WTC11 (cell line): Measurements from ENCODE around the gene TBC1D19. TPM values are rescaled to one million over a fixed set of nuclear protein-coding genes. Genes with fewer than 3 reads are reported as not detected.

Source experiments
- ATAC-seq: fragments of 200-7000 bp; cut with Tn5 transposase; 2 replicates; pipeline ENCODE4 v1.10.0; 2021; ENCODE audit warnings: mild to moderate bottlenecking, moderate library complexity
- CTCF ChIA-PET: fragments of 300-600 bp; sonication (Branson Sonifier 250); formaldehyde crosslinking; loops from one replicate; lab custom pipeline; 2021; ENCODE audit warnings: antibody characterized with exemption; lab: Charles Lee
- POLR2A ChIA-PET: fragments of 350-600 bp; sonication (Branson Sonifier 250); formaldehyde crosslinking; loops from one replicate; lab custom pipeline; 2021; ENCODE audit warnings: antibody characterized with exemption; lab: Charles Lee
- DNase-seq: peaks from one replicate; pipeline ENCODE4 v3.0.0; 2021; ENCODE audit warnings: low spot score
- H3K27ac Mint-ChIP-seq: 2 replicates; pipeline ENCODE4 v1.8.0; 2021; ENCODE audit warnings: mixed read lengths
- H3K27me3 Mint-ChIP-seq: 2 replicates; pipeline ENCODE4 v1.8.0; 2021; ENCODE audit warnings: low read depth, mild to moderate bottlenecking, moderate library complexity, mixed read lengths
- H3K36me3 Mint-ChIP-seq: 2 replicates; pipeline ENCODE4 v1.8.0; 2021; ENCODE audit warnings: mixed read lengths
- H3K4me1 Mint-ChIP-seq: 2 replicates; pipeline ENCODE4 v1.8.0; 2022; ENCODE audit warnings: mixed read lengths
- H3K4me3 Mint-ChIP-seq: 2 replicates; pipeline ENCODE4 v1.8.0; 2021; ENCODE audit warnings: mild to moderate bottlenecking, moderate library complexity, mixed read lengths
- H3K9me3 Mint-ChIP-seq: 2 replicates; pipeline ENCODE4 v1.8.0; 2021; ENCODE audit warnings: mixed read lengths
- AFF4 ChIP-seq: sonication (generic); formaldehyde crosslinking; IDR thresholded peaks from 2 replicates; pipeline ENCODE4 v1.8.1; 2023; ENCODE audit warnings: mild to moderate bottlenecking, missing genetic modification reagents, borderline replicate concordance
- AR ChIP-seq: fragments of 250-450 bp; sonication (Bioruptor Pico); IDR thresholded peaks from 2 replicates; pipeline ENCODE4 v1.9.0; 2021; ENCODE audit warnings: mild to moderate bottlenecking
- ATF2 ChIP-seq: sonication (generic); formaldehyde crosslinking; IDR thresholded peaks from 2 replicates; pipeline ENCODE4 v1.8.1; 2022; ENCODE audit warnings: low read depth, missing genetic modification reagents, borderline replicate concordance
- ELF4 ChIP-seq: sonication (generic); formaldehyde crosslinking; IDR thresholded peaks from 2 replicates; pipeline ENCODE4 v1.8.1; 2022; ENCODE audit warnings: low read depth, mild to moderate bottlenecking, moderate library complexity, missing genetic modification reagents
- FOXK1 ChIP-seq: sonication (generic); formaldehyde crosslinking; IDR thresholded peaks from 2 replicates; pipeline ENCODE4 v1.8.0; 2022; ENCODE audit warnings: mild to moderate bottlenecking, moderate library complexity, missing genetic modification reagents
- GRHL2 ChIP-seq: fragments of 250-450 bp; sonication (Bioruptor Pico); IDR thresholded peaks from 2 replicates; pipeline ENCODE4 v1.8.0; 2022; ENCODE audit warnings: mild to moderate bottlenecking, moderate library complexity; ENCODE audit not compliant: insufficient replicate concordance, severe bottlenecking
- GTF2I ChIP-seq: fragments of 250-450 bp; sonication (Bioruptor Pico); conservative IDR thresholded peaks from 2 replicates; pipeline ENCODE4 v1.4.0; 2021; ENCODE audit warnings: mild to moderate bottlenecking
- HMGXB4 ChIP-seq: sonication (generic); formaldehyde crosslinking; IDR thresholded peaks from 2 replicates; pipeline ENCODE4 v1.8.1; 2023; ENCODE audit warnings: mild to moderate bottlenecking, moderate library complexity, missing genetic modification reagents
- JUN ChIP-seq: sonication (generic); formaldehyde crosslinking; IDR thresholded peaks from 2 replicates; pipeline ENCODE4 v1.8.0; 2023; ENCODE audit warnings: mild to moderate bottlenecking, missing genetic modification reagents
- MAX ChIP-seq: sonication (generic); formaldehyde crosslinking; IDR thresholded peaks from 2 replicates; pipeline ENCODE4 v1.8.0; 2022; ENCODE audit warnings: mild to moderate bottlenecking, missing genetic modification reagents
- MXD4 ChIP-seq: fragments of 250-450 bp; sonication (Bioruptor Pico); IDR thresholded peaks from 2 replicates; pipeline ENCODE4 v1.8.0; 2021; ENCODE audit warnings: mild to moderate bottlenecking, moderate library complexity, borderline replicate concordance
- NFE2L1 ChIP-seq: sonication (generic); formaldehyde crosslinking; IDR thresholded peaks from 2 replicates; pipeline ENCODE4 v1.8.1; 2023; ENCODE audit warnings: missing genetic modification reagents
- NR2C2 ChIP-seq: sonication (generic); formaldehyde crosslinking; IDR thresholded peaks from 2 replicates; pipeline ENCODE4 v1.8.0; 2022; ENCODE audit warnings: mild to moderate bottlenecking, missing genetic modification reagents
- PRRX2 ChIP-seq: fragments of 250-450 bp; sonication (Bioruptor Pico); IDR thresholded peaks from 2 replicates; pipeline ENCODE4 v1.8.0; 2021; ENCODE audit warnings: mild to moderate bottlenecking
- RELA ChIP-seq: sonication (generic); formaldehyde crosslinking; IDR thresholded peaks from 2 replicates; pipeline ENCODE4 v1.8.1; 2022; ENCODE audit warnings: missing genetic modification reagents, mild to moderate bottlenecking, borderline replicate concordance
- TCF7 ChIP-seq: sonication (generic); formaldehyde crosslinking; IDR thresholded peaks from 2 replicates; pipeline ENCODE4 v1.8.0; 2022; ENCODE audit warnings: mild to moderate bottlenecking, low read depth, missing genetic modification reagents, moderate library complexity
- TEAD1 ChIP-seq: sonication (generic); formaldehyde crosslinking; IDR thresholded peaks from 2 replicates; pipeline ENCODE4 v1.8.0; 2022; ENCODE audit warnings: mild to moderate bottlenecking, missing genetic modification reagents
- TP53 ChIP-seq: sonication (generic); formaldehyde crosslinking; IDR thresholded peaks from 2 replicates; pipeline ENCODE4 v1.8.1; 2023; ENCODE audit warnings: mild to moderate bottlenecking, missing genetic modification reagents
- USF1 ChIP-seq: sonication (generic); formaldehyde crosslinking; IDR thresholded peaks from 2 replicates; pipeline ENCODE4 v1.8.0; 2022; ENCODE audit warnings: mild to moderate bottlenecking, missing genetic modification reagents
- ZNF671 ChIP-seq: fragments of 250-450 bp; sonication (Bioruptor Pico); IDR thresholded peaks from 2 replicates; pipeline ENCODE4 v1.8.0; 2021; ENCODE audit warnings: mild to moderate bottlenecking
- total RNA-seq: library from RNA; stranded (reverse); gene quantifications from 3 replicates; pipeline ENCODE4 v1.2.3, GENCODE V29; 2021

The TBC1D19 gene
- total RNA-seq, 1 experiment from 2014 or later, result 2.1 TPM

- Mint-ChIP-seq H3K27ac (no peak overlapping the region), H3K36me3 (no peaks in the 10 kb centered on the region), H3K9me3 (no peaks in the 10 kb centered on the region), H3K4me3 (no peak overlapping the region), H3K4me1 (no peaks in the 10 kb centered on the region), H3K27me3 (no peaks in the 10 kb centered on the region)
- POLR2A ChIA-PET, result interaction anchor here (0.7 kb wide), 1 partner anchor 69 kb away, joined by 5 read pairs; no protein-coding TSS in a partner anchor
- CTCF ChIA-PET, result no interaction called here
- DNase-seq (no peak), ATAC-seq (no peak)
- TF ChIP-seq ELF4 (CRISPR knock-in tag), result no peak
- no peak for TF ChIP-seq HMGXB4
- no peak for TF ChIP-seq TEAD1 (CRISPR knock-in tag)
- TF ChIP-seq AR (CRISPR knock-in tag), result no peak
- no peak for TF ChIP-seq GTF2I
- TF ChIP-seq USF1 (CRISPR knock-in tag), result no peak
- TF ChIP-seq GRHL2 (CRISPR knock-in tag), result no peak
- TF ChIP-seq ZNF671 (CRISPR knock-in tag), result no peak
Measured at GRCh38 chr4:26749867-26750266, 166.0 kb downstream of the TBC1D19 start.

- ATAC-seq, result no peak
- H3K4me1 Mint-ChIP-seq, result no peaks in the 10 kb centered on the region
Measured at GRCh38 chr4:26751004-26751403, 167.1 kb downstream of the TBC1D19 start.

More at GRCh38 chr4:26751004-26751403, 167.1 kb downstream of the TBC1D19 start:
- H3K9me3 Mint-ChIP-seq, result no peaks in the 10 kb centered on the region
- H3K4me3 Mint-ChIP-seq, result no peak overlapping the region
- H3K27ac Mint-ChIP-seq, result no peak overlapping the region
- H3K27me3 Mint-ChIP-seq, result no peaks in the 10 kb centered on the region
- H3K36me3 Mint-ChIP-seq, result no peaks in the 10 kb centered on the region
- CTCF ChIA-PET, result no interaction called here
- no peak for TF ChIP-seq NFE2L1 (CRISPR knock-in tag)
- TF ChIP-seq ATF2 (CRISPR knock-in tag), result no peak
- TF ChIP-seq TP53, result no peak
- no peak for TF ChIP-seq JUN (CRISPR knock-in tag)
- no peak for TF ChIP-seq ZNF671 (CRISPR knock-in tag)
- no peak for TF ChIP-seq NR2C2 (CRISPR knock-in tag)
- TF ChIP-seq TCF7 (CRISPR knock-in tag), result no peak
- TF ChIP-seq MXD4 (CRISPR knock-in tag), result no peak
- TF ChIP-seq RELA (CRISPR knock-in tag), result no peak
- TF ChIP-seq AFF4 (CRISPR knock-in tag), result no peak
- no peak for TF ChIP-seq PRRX2 (CRISPR knock-in tag)
- no peak for TF ChIP-seq FOXK1 (CRISPR knock-in tag)
- TF ChIP-seq MAX (CRISPR knock-in tag), result no peak
- POLR2A ChIA-PET, result no interaction called here
- no peak for DNase-seq
